Measurements from ENCODE around the gene GRAMD1B. TPM values are rescaled to one million over a fixed set of nuclear protein-coding genes. Genes with fewer than 3 reads are reported as not detected.

The GRAMD1B gene
- total RNA-seq, 1 experiment from 2014 or later, result 12.7 TPM

- H3K9me3 ChIP-seq (ENCODE audit: control insufficient read depth in 1 of 2, insufficient read depth in 1 of 2, low read depth in 1 of 2, low read length in 2 of 2), result no peaks in the 10 kb centered on the region
- ChIA-PET CTCF (no interaction called here), POLR2A (no interaction called here), RAD21 (ENCODE audit: low non-redundant PET in 1 of 2, low total read pairs in 2 of 2, uncharacterized antibody in 2 of 2, unreplicated experiment in 2 of 2) (no interaction called here)
- DNase-seq (ENCODE audit: low read depth, low spot score) (no peak), ATAC-seq (no peak)
- no peak overlapping the region for H3K4me3 ChIP-seq (replicated peaks in 1 of 2; ENCODE audit: low read depth in 1 of 2, low read length in 2 of 2)
- no TSS peak for BruUV-seq (replicated peaks)
- no peaks in the 10 kb centered on the region for H4K20me1 ChIP-seq (ENCODE audit: insufficient read depth)
- no peaks in the 10 kb centered on the region for H3K4me1 ChIP-seq (ENCODE audit: control insufficient read depth in 1 of 2, insufficient read depth in 2 of 2, low read length in 2 of 2)
- TF ChIP-seq EGR1 (IDR thresholded peaks at IDR 0.05; ENCODE audit: low read depth) (no peak), RAD21 (IDR thresholded peaks at IDR 0.05; ENCODE audit: low read depth) (no peak), POLR2AphosphoS5 (IDR thresholded peaks at IDR 0.05; ENCODE audit: low read depth, low read length) (no peak), ELF1 (IDR thresholded peaks at IDR 0.05; ENCODE audit: borderline replicate concordance, low read depth) (no peak), EZH2phosphoT487 (IDR thresholded peaks at IDR 0.05; ENCODE audit: borderline replicate concordance) (no peak), SP1 (IDR thresholded peaks at IDR 0.05; ENCODE audit: low read depth) (no peak)
- no peaks in the 10 kb centered on the region for H3K9me2 ChIP-seq (ENCODE audit: insufficient read depth)
- H2AFZ ChIP-seq (ENCODE audit: low read depth, low read length, poor library complexity, severe bottlenecking), result no peak overlapping the region
- no peak overlapping the region for H3K27ac ChIP-seq (ENCODE audit: low read depth, low read length)
- intact Hi-C loops (cut with micrococcal nuclease), result no loop called here
- no peaks in the 10 kb centered on the region for H3K36me3 ChIP-seq (ENCODE audit: control insufficient read depth in 1 of 2, insufficient read depth in 2 of 2, low read length in 2 of 2)
- H3K9ac ChIP-seq (ENCODE audit: low read length), result no peak overlapping the region
- H3K79me2 ChIP-seq (ENCODE audit: insufficient read depth, low read length), result no peaks in the 10 kb centered on the region
- H3K4me2 ChIP-seq (ENCODE audit: low read length), result no peak overlapping the region
- peaks cover 45% of the 10 kb centered on the region for H3K27me3 ChIP-seq (ENCODE audit: insufficient read depth, low read length)
These were observed 4.7 kb upstream of the GRAMD1B start for GRCh38 chr11:123425367-123425766.

- Histone ChIP-seq H3K27ac (ENCODE audit: low read depth, low read length) (no peak overlapping the region), H3K4me3 (replicated peaks in 1 of 2; ENCODE audit: low read depth in 1 of 2, low read length in 2 of 2) (no peak overlapping the region), H3K4me2 (ENCODE audit: low read length) (no peak overlapping the region), H3K9me2 (ENCODE audit: insufficient read depth) (no peaks in the 10 kb centered on the region), H3K79me2 (ENCODE audit: insufficient read depth, low read length) (no peaks in the 10 kb centered on the region), H4K20me1 (ENCODE audit: insufficient read depth) (no peaks in the 10 kb centered on the region), H3K27me3 (ENCODE audit: insufficient read depth, low read length) (peaks cover 45% of the 10 kb centered on the region), H3K4me1 (ENCODE audit: control insufficient read depth in 1 of 2, insufficient read depth in 2 of 2, low read length in 2 of 2) (no peaks in the 10 kb centered on the region), H3K9ac (ENCODE audit: low read length) (no peak overlapping the region), H3K36me3 (ENCODE audit: control insufficient read depth in 1 of 2, insufficient read depth in 2 of 2, low read length in 2 of 2) (no peaks in the 10 kb centered on the region), H3K9me3 (ENCODE audit: control insufficient read depth in 1 of 2, insufficient read depth in 1 of 2, low read depth in 1 of 2, low read length in 2 of 2) (no peaks in the 10 kb centered on the region), H2AFZ (ENCODE audit: low read depth, low read length, poor library complexity, severe bottlenecking) (no peak overlapping the region)
- ATAC-seq (no peak), DNase-seq (ENCODE audit: low read depth, low spot score) (no peak)
- no TSS peak for BruUV-seq (replicated peaks)
- CTCF ChIA-PET, result interaction anchor here (1.1 kb wide), 1 partner anchor 20 kb away, joined by 4 read pairs; no protein-coding TSS in a partner anchor
- POLR2A ChIA-PET, result no interaction called here
- intact Hi-C loops (cut with micrococcal nuclease), result no loop called here
- RAD21 ChIA-PET (ENCODE audit: low non-redundant PET in 1 of 2, low total read pairs in 2 of 2, uncharacterized antibody in 2 of 2, unreplicated experiment in 2 of 2), result no interaction called here
- TF ChIP-seq SP1 (IDR thresholded peaks at IDR 0.05; ENCODE audit: low read depth), result no peak
- TF ChIP-seq SRF (IDR thresholded peaks at IDR 0.05; ENCODE audit: low read depth), result no peak
- TF ChIP-seq POLR2AphosphoS5 (IDR thresholded peaks at IDR 0.05; ENCODE audit: low read depth, low read length), result no peak
- no peak for TF ChIP-seq CTCF (IDR thresholded peaks at IDR 0.05 in 2 of 3, conservative IDR thresholded peaks at IDR 0.05 in 1 of 3; ENCODE audit: borderline replicate concordance in 1 of 3, insufficient read depth in 1 of 3, low read depth in 2 of 3, low read length in 2 of 3)
- TF ChIP-seq ZFX (IDR thresholded peaks at IDR 0.05), result no peak
- TF ChIP-seq EZH2phosphoT487 (IDR thresholded peaks at IDR 0.05; ENCODE audit: borderline replicate concordance), result no peak
- TF ChIP-seq, protein P1, sequence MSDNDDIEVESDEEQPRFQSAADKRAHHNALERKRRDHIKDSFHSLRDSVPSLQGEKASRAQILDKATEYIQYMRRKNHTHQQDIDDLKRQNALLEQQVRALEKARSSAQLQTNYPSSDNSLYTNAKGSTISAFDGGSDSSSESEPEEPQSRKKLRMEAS (IDR thresholded peaks at IDR 0.05), result no peak
- TF ChIP-seq YY1 (IDR thresholded peaks at IDR 0.05; ENCODE audit: extremely low read depth, insufficient replicate concordance, low read depth, low read length), result no peak
- TF ChIP-seq JUND (IDR thresholded peaks at IDR 0.05), result no peak
- TF ChIP-seq REST (IDR thresholded peaks at IDR 0.05; ENCODE audit: low read depth), result no peak
- TF ChIP-seq FOSL1 (IDR thresholded peaks at IDR 0.05; ENCODE audit: low read depth), result no peak
- no peak for TF ChIP-seq ZNF274 (IDR thresholded peaks at IDR 0.05; ENCODE audit: low read depth, low read length)
- TF ChIP-seq ELF1 (IDR thresholded peaks at IDR 0.05; ENCODE audit: borderline replicate concordance, low read depth), result no peak
- TF ChIP-seq EZH2 (IDR thresholded peaks at IDR 0.05), result no peak
These were observed 3.3 kb upstream of the GRAMD1B start for GRCh38 chr11:123426789-123427188.
